Retina (tissue), 1 donor: ENCODE data around the gene TH.

Source experiments
- DNase-seq: peaks from one replicate; pipeline ENCODE4 v3.0.0-alpha.2; 2016

TH gene

GRCh38 chr11:2177076-2177475, 5.5 kb upstream of the TH start:
- peak; percentile 74 for DNase-seq

- DNase-seq: no peak
These were observed 4.8 kb upstream of the TH start for GRCh38 chr11:2176389-2176900.

- DNase-seq: no peak
These were observed 4.0 kb upstream of the TH start for GRCh38 chr11:2175659-2176058.

- no peak for DNase-seq
These were observed 2.7 kb upstream of the TH start for GRCh38 chr11:2174361-2174760.

GRCh38 chr11:2173761-2174160, 2.1 kb upstream of the TH start:
- DNase-seq: no peak

GRCh38 chr11:2173150-2173693, 1.6 kb upstream of the TH start:
- no peak for DNase-seq

GRCh38 chr11:2172676-2173075, 1.1 kb upstream of the TH start:
- no peak for DNase-seq

- no peak for DNase-seq
These were observed 1.7 kb downstream of the TH start for GRCh38 chr11:2169626-2170570.

- no peak for DNase-seq
These were observed 2.6 kb downstream of the TH start for GRCh38 chr11:2169005-2169378.

- no peak for DNase-seq
These were observed 3.2 kb downstream of the TH start for GRCh38 chr11:2168286-2169004.

- no peak for DNase-seq
These were observed 4.2 kb downstream of the TH start for GRCh38 chr11:2167141-2168045.

GRCh38 chr11:2166091-2166851, 5.3 kb downstream of the TH start:
- DNase-seq: peak; percentile 74

GRCh38 chr11:2165571-2165970, 6.0 kb downstream of the TH start:
- no peak for DNase-seq

GRCh38 chr11:2164861-2165555, 6.6 kb downstream of the TH start:
- no peak for DNase-seq

- no peak for DNase-seq
These were observed 7.5 kb downstream of the TH start for GRCh38 chr11:2164081-2164480.

- no peak for DNase-seq
These were observed 8.1 kb downstream of the TH start for GRCh38 chr11:2163428-2163978.

GRCh38 chr11:2160736-2161259, 10.8 kb downstream of the TH start, which contains the start of gene INS:
INS (minus strand) TSS chr11:2161209; CDS start chr11:2160971, 238 bp downstream.
- DNase-seq: no peak

- DNase-seq: no peak
These were observed 11.8 kb downstream of the TH start for GRCh38 chr11:2159536-2160413.

- DNase-seq: no peak
These were observed 12.6 kb downstream of the TH start for GRCh38 chr11:2158966-2159365.
